GM12865 (cell line): ENCODE results near the gene CARD11.
A peak's percentile ranks its signal among the peaks of the same experiment; 100 is the strongest.

Experiments used
- DNase-seq: peaks from one replicate; pipeline ENCODE4 v3.0.0; 2010; ENCODE audit warnings: low read depth
- H3K4me3 ChIP-seq: 2 replicates; pipeline ENCODE4 v1.5.1; 2011; ENCODE audit warnings: mild to moderate bottlenecking, low read depth, low read length, control low read depth
- TF ChIP-seq, protein P1 (sequence below): IDR thresholded peaks from 2 replicates; pipeline ENCODE4 v1.5.1; 2011; ENCODE audit warnings: low read length, control low read depth, low read depth, inconsistent platforms; ENCODE audit not compliant: insufficient read depth; ENCODE audit errors: missing control alignments

Gene CARD11

DNA sequence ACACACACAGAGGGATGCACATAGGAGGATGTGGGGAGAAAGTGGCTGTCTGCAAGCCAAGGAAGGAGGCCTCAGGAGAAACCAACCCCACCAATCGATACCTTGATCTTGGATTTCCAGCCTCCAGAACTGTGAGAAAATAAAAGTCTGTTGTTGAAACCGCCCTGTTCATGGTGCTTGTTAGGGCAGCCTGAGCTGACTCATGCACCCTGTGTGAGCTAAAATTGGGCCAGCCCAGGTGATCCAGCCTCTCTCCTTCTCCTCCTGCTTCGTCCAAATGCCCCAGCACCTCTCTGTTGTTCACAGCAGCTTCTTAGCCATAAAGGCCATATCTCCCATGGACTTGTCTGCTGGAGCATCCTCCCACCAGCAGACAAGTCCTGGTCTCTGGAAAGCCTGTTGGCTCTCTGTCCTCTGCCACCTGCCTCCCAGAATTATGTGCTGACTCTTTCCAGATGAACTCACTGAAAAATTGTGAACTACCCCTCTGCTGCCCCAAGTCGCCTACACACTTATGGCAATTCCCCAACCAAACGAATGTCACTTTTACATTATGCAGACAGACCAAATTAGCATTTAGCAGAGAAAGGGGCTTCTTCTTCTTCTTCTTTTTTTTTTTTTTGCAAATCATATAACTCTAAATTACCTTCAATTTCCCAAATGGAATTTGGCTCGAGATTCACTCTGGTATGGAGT, 30.2 kb upstream of the CARD11 start:
- no peak for DNase-seq
- TF ChIP-seq, protein P1, sequence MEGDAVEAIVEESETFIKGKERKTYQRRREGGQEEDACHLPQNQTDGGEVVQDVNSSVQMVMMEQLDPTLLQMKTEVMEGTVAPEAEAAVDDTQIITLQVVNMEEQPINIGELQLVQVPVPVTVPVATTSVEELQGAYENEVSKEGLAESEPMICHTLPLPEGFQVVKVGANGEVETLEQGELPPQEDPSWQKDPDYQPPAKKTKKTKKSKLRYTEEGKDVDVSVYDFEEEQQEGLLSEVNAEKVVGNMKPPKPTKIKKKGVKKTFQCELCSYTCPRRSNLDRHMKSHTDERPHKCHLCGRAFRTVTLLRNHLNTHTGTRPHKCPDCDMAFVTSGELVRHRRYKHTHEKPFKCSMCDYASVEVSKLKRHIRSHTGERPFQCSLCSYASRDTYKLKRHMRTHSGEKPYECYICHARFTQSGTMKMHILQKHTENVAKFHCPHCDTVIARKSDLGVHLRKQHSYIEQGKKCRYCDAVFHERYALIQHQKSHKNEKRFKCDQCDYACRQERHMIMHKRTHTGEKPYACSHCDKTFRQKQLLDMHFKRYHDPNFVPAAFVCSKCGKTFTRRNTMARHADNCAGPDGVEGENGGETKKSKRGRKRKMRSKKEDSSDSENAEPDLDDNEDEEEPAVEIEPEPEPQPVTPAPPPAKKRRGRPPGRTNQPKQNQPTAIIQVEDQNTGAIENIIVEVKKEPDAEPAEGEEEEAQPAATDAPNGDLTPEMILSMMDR: no peak

DNA sequence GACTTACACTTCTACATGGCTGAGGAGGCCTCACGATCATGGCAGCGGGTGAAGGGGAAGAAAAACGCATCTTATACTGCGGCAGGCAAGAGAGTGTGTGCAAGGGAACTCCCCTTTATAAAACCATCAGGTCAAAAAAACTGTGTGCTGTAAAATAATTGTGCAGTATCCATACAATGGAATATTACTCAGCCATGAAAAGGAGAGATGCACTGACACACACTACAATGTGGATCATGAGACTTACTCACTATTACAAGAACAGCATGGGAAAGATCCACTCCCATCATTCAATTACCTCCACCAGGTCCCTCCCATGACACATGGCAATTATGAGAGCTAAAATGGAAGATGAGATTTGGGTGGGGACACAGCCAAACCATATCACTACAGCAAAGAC, 27.2 kb upstream of the CARD11 start:
- TF ChIP-seq, protein P1: no peak
- no peak for DNase-seq
- H3K4me3 ChIP-seq: no peak overlapping the region

More for the DNA sequence above, 30.2 kb upstream of the CARD11 start:
- no peak overlapping the region for H3K4me3 ChIP-seq

DNA sequence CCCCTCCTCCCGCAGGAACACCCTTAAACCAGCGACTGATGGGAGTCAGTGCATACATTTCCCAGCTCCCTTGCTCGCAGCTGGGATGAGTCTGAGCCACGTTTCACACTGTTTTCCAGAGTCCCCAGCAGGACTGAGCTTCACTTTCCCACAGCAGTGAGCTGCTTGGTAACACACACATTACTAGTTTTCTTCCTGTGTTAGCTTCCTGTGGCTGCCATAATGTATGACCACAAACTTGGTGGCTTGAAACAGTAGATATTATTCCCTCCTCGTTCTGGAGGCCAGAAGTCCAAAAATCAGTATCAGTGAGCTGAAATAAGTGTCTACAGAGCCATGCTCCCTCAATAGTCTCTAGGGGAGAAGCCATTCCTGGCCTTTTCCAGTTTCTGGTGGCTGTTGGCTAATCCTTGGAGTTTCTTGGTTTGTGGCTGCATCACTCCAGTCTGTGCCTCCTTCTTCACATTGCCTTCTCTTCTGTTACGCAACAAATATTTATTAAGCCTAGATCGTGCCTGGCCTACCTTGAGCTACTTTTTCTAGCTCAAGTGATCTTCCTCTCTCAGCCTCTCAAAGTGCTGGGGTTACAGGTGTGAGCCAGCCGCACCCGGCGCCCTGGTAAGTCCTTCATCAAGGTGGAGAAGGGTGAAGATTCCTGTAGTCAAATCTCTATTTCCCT, 26.2 kb upstream of the CARD11 start:
- no peak for DNase-seq
- TF ChIP-seq, protein P1: no peak
- H3K4me3 ChIP-seq: no peak overlapping the region

DNA sequence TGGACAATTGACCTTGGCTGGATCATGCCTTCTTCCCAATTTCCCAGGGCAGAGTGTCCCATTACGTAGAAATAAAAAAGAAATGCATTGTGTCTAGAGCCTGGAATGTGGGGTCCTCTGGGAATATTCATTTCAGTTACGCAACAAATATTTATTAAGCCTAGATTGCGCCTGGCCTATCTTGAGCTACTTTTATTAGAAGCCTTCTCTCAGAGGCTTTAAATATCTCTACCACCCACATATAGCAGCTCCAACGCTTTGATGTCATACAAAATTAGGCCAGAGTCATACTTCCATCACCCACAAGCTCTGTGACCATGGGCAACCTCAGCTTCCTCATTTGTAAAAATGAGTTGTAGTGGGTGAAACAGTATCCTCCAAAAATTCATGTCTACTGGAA, 24.9 kb upstream of the CARD11 start:
- TF ChIP-seq, protein P1: no peak
- H3K4me3 ChIP-seq: no peak overlapping the region
- peak; percentile 43 for DNase-seq

GRCh38 chr7:3067606-3068380, 24.1 kb upstream of the CARD11 start:
- H3K4me3 ChIP-seq: no peak overlapping the region
- peak; percentile 36 for DNase-seq
- TF ChIP-seq, protein P1: no peak

- TF ChIP-seq, protein P1: no peak
- peak; percentile 35 for DNase-seq
- no peak overlapping the region for H3K4me3 ChIP-seq
Measured at GRCh38 chr7:3067193-3067592, 23.5 kb upstream of the CARD11 start.
